OCI-LY7 (cell line): Measurements from ENCODE around the gene BCL2L11.

ENCODE experiments used
- CTCF ChIP-seq: fragments of 200-600 bp; sonication (generic); conservative IDR thresholded peaks from 2 replicates; pipeline ENCODE4 v1.5.1; 2014; ENCODE audit warnings: mild to moderate bottlenecking, antibody characterized with exemption, low read length, moderate library complexity, mixed read lengths
- EZH2phosphoT487 ChIP-seq: fragments of 200-600 bp; sonication (generic); IDR thresholded peaks from 2 replicates; pipeline ENCODE4 v1.6.1; 2018; ENCODE audit warnings: low read depth, borderline replicate concordance, mild to moderate bottlenecking, mixed run types, antibody characterized with exemption, low read length, moderate library complexity, mixed read lengths

GRCh38 chr2:111142101-111142500, 21.4 kb downstream of the BCL2L11 start:
- no peak for TF ChIP-seq CTCF
- no peak for TF ChIP-seq EZH2phosphoT487
